Endometrium (tissue), 2 donors: ENCODE results near the gene NLRP3.
"Not testable (repeated sequence)": the region's sequence is repeated elsewhere in the genome, so short reads cannot be mapped to it uniquely, and the experiment has no call there.

Experiments used
- FAIRE-seq: peaks from 2 replicates; lab custom pipeline; 2012; peaks lifted over from hg19 to GRCh38; lab: Jason Lieb, UNC
- donor health status: control.
- donor health status: control.

NLRP3 gene

DNA sequence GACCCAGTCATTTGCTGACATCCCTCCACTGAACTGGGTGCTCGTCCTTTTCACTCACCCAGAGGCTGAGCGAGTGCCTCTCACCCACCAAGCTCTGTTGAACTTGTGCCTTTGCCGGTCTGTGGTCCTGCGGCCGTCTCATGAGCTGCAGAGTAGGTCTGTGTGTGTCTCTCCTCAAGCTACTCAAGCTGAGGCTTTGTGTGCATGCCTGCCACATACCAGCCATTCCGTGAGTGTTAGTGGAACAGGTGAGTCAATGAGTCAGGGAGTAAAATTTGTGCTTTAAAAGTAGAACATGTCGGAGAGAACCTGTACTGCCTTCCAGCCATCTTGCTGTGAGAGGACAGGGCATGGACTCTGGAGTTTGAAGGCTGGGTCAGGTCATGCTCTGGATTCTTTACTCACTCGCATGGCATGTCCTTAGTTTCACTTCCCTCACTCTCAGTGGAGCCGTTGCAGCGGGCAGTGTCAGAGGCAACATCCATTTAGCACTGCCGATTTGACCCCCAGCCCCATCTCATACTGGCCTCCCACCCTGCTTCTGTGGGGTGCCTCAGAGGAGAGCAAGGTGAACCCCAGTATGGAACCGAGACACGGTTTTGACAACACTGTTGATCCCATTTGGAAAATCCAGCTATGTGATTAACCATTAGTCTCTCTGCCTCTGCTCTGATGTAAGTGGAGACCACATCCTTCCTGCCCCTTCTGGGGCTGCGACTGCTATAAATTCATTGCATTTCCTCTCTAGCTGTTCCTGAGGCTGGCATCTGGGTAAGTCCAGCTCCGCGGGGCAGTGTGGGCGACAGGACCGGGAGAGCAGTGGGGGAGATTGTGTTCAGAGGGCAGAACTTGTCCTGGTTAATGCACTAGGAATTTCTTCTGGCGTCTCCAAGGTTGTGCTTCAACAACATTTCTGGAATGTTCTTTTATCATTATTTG, at the start of gene NLRP3:
NLRP3 (plus strand) TSS at position 751 of the 939 bp plus-strand sequence. CDS start 2,628 bp downstream, outside the sequence.
- FAIRE-seq: no peak

DNA sequence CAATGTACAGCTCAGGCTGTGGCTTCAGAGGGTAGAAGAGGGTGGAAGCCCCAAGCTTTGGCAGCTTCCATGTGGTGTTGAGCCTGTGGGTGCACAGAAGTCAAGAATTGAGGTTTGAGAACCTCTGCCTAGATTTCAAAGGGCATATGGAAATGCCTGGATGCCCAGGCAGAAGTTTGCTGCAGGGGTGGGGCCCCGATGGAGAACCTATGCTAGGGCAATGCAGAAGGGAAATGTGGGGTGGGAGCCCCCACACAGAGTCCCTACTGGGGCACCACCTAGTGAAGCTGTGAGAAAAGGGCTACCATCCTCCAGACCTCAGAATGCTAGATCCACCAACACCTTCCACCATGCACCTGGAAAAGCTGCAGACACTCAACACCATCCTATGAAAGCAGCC, 49.6 kb upstream of the NLRP3 start:
- FAIRE-seq: not testable (repeated sequence)

DNA sequence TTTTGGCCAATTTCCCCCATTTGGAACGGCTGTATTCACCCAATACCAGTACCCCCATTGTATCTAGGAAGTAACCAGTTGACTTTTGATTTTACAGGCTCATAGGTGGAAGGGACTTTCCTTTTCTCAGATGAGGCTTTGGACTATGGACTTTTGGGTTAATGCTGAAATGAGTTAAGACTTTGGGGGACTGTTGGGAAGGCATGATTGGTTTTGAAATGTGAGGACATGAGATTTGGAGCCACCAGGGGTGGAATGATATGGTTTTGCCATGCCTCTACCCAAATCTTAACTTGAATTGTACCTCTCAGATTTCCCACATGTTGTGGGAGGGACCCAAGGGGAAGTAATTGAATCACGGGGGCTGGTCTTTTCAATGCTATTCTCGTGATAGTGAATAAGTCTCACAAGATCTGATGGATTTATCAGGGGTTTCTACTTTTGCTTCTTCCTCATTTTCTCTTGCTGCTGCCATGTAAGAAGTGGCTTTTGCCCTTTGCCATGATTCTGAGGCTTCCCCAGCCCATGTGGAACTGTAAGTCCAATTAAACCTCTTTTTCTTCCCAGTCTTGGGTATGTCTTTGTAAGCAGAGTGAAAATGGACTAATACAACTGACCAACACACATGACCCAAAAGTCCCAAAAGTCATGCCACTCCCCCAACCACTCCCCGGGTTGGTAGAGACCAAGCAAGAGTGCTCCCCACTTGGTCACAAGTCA, 48.9 kb upstream of the NLRP3 start:
- no peak for FAIRE-seq

DNA sequence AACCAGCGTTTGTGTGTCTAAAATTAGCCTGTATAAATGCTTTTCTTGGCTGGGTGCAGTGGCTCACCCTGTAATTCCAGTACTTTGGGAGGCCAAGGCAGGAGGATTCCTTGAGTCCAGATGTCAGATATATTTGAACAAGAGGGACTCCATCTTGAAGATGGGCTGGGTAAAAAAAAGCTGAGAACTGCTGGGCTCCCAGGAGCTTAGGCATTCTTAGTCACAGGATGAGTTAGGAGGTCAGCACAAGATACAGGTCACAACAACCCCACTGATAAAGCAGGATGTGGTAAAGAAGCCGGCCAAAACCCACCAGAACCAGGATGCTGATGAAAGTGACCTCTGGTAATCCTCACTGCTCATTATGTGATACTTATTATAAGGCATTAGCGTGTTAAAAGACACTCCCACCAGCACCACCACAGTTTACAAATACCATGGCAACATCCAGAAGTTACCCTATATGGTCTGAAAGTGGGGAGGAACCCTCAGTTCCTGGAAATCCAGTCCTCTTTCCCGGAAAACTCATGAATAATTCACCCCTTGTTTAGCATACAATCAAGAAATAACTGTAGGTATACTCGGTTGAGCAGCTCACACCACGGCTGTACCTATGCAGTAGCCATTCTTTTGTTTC, 48.1 kb upstream of the NLRP3 start:
- FAIRE-seq: no peak

DNA sequence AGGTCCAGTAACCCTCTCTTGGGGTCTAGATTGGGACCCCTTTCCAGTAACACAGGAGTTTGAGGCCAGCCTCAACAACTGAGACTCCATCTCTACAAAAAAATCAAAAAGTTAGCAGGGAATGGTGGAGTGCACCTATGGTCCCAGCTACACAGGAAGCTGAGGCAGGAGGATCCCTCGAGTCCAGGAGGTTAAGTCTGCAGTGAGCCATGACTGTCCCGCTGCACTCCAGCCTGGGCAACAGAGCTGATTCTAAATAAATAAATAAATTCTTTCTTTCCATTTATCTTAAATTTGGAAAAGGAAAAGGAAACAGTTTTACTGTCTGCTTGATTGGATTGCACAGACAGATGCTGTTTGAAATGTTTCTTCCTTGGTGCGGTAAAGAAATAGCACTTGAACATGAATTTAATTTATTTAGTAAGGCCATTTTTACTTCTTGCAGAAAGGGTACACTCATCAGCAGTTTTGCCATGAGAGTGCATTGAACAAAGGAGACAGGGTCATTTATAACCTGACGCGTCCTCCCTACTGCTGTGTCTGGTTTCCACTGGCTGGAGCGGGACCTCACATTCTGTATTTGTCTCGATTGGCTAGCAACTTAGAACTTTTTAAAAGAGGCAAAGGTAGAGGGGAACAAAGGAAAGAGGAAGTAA, 47.4 kb upstream of the NLRP3 start:
- FAIRE-seq: peak; percentile 8

DNA sequence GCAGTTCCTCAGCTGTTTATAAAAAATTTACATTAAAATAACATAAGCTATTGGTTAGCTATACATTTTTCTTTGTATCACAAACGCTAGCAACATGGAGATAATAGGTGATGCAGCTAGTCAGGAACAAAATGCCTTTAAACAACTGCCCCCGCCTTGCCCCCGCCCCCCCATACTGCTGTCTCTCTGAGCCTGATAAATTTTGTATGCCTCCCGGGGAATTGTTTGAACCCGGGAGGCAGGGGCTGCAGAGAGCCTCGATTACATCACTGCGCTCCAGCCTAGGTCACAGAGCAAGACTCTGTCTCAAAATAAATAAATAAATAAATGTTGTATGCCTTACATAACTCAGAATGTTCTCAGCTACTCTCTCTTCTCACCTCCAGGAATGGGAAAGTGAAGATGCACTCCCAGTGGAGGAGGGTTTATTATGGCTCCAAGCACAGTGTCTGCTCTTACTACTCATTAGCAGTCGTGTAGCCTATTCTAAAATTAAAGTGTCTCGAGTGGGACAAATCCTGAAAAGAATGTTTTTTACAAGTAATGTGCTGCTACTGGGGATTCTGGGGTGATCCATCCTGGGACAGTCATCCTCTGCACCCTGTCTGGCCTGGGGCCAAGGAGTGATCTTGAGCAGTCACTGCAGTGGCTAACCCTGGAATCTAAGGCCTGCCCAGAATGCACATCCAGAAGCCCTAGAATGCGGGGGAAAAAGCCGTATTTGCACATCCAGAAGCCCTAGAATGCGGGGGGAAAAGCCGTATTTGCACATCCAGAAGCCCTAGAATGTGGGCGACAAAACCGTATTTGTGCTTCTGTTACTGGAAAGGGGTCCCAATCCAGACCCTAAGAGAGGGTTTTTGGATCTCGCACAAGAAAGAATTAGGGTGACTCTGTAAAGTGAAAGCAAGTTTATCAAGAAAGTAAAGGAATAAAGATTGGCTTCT, 44.9 kb upstream of the NLRP3 start:
- no peak for FAIRE-seq

DNA sequence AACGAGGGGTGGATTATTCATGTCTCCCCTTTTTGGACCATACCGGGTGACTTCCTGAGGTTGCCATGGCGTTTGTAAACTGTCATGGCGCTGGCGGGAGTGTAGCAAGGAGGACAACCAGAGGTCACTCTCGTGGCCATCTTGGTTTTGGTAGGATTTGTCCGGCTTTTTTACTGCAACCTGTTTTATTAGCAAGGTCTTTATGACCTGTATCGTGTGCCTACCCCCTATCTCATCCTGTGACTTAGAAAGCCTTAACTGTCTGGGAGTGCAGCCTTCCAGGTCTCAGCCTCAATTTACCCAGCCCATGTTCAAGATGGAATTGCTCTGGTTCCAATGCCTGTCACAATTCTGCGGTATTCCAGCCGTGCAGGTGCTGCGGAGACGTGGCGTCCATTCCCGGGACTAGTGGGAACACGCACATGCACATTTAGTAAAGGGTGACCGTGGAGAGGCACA, 44.1 kb upstream of the NLRP3 start:
- no peak for FAIRE-seq

DNA sequence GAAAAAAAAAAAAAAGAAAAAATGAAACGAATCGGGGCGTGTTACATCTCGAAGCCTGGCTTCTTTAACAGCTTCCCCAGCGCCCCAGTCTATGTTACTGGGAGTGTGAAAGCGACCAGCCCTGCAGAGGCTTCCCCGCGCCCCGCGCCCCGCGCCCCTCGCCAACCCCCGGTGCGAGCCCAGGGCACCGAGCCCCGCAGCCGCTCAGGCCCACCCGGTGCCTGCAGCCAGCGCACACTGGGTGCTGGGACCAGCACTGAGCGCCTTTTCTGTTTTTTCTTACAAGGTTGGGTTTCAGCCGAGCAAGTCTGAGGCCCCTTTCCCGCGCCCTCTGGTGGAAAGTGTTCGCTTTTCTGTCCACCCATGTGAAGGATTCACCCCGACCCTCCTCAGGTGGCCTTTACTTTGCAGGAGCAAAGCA, 42.2 kb upstream of the NLRP3 start:
- FAIRE-seq: no peak

DNA sequence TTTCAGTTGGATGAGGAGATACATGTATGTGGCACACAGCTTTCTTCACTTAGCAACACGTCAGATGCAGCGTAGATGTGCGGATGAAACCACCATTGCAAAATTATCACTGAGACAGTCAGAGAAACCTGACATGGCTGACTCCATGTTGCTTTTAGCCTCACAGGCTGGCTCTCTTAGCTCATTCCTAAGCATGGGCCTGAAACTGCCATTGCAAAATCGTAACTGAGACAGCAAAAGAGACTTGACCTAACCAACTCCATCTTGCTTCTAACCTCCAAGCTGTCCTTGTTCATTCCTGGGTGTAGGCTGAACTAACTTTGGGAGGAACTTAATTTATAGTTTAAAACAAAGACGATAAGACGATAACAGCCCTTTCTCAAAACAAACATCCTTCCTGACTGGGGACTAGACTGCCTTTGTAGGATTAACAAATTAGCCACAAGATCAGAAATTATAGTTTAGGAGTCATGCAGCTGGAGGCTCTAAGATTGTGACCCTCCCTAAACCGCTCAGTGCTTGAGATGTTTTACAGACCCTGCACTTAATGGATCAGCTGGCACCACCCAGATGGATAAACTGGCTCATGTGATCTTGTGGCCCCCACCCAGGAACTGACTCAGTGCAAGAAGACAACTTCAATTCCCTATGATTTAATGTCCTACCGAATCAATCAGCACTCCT, 41.2 kb upstream of the NLRP3 start:
- FAIRE-seq: not testable (repeated sequence)

DNA sequence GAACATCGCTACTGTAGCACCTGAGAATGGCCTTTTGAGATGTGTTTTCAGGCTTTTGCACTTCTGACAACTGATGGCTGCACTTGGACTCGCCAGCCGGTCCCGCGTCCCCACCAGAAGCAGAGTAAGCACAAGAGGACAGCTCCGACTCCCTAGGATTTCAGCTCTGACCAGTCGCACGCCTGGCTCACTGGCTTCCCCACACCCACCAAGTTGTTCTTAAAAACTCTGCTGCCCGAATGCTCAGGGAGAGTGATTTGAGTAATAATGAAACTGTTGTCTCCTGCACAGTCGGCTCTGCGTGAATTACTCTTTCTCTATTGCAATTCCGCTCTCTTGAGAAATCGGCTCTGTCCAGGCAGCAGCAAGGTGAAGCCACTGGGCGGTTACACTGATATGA, 40.2 kb upstream of the NLRP3 start:
- no peak for FAIRE-seq

DNA sequence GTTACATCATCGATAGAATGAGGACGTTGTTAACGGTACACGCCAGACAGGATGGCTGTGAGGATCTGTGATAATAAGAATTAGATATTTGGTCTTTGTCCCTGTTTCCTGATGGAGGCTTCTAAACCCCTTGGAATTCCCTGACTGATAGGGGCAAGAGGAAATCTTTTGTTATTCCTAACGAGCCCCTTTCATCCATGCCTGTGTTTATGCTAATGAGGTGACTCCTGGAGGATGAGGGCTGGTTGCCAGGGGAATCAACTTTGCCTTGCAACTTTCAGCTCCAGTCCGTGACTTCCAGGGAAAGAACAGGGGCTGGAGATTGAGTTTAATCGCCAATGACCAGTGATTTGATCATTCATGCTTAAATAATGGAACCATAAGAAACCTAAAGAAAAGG, 39.3 kb upstream of the NLRP3 start:
- FAIRE-seq: no peak

DNA sequence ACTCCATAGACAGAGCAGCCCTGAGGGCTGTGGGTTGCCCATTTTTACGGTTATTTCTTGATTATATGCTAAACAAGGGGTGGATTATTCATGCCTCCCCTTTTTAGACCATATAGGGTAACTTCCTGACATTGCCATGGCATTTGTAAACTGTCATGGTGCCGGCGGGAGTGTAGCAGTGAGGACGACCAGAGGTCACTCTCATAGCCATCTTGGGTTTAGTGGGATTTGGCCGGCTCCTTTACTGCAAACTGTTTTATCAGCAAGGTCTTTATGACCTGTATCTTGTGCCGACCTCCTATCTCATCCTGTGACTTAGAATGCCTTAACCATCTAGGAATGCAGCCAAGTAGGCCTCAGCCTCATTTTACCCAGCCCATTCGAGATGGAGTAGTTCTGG, 38.3 kb upstream of the NLRP3 start:
- not testable (repeated sequence) for FAIRE-seq

DNA sequence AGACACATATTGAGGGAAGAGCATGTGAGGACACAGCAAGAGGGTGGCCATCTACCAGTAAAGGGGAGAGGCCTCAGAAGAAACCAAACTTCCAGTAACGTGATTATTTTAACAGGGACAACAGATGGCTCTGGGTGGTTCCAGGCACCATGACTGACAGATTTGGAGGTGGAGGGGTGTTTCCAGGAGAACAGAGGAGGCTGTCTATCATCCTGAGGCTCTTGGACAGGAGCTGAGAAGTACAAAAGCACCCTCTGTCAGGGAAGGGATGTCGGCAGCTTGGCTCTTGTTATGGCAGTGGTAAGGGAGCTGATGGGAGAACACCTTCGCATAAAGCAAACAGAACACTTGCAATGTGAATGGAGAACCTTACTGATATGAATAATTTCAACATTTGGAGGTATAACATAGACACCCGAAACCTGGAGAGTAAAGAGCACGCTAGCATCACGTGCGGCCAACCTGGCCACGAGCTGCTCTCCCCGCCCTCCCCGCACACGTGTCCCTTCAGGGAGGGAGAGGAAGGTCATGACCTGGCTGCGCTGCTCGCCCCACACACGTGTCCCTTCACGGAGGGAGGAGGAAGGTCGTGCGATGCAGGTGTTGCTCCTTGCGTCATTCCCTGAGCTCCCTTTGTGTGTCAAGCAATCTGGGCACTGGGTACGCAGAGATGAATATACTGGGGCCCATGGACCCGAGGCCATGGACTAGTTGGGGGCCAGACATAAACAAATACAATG, 37.5 kb upstream of the NLRP3 start:
- FAIRE-seq: no peak

DNA sequence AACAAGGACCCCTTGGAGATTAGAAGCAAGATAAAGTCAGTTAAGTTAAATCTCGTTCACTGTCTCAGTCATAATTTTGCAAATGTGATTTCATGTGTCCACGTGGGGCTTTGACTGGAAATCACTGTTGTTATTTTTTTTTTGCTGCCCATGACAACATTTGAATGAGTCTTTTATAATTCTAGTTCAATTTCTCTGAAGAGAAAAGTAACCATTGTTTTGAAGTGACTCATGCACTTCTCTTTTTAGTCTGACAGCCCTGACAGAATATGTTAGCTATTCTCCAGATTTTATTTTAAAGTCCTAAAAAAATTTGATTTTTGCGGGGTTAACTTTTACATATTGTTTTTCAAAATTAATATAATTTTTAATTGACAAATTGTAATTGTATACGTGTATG, 30.7 kb upstream of the NLRP3 start:
- no peak for FAIRE-seq

DNA sequence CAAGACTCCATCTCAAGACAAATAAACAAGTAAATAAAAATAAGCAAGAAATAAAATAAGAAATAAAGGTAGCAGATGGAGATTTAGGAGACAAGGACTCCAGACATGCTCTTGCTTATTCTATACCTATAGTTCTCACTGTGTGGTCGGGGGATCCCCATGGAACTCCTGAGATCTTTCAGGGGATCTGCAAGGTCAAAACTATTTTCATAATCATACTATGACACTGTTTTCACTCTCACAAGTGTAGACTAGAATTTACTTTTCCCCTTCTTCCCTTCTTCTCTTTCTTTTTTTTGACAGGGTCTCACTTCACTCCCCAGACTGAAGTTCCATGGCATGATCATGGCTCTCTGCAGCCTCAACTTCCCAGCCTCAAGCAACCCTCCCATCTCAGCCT, 29.8 kb upstream of the NLRP3 start:
- no peak for FAIRE-seq

DNA sequence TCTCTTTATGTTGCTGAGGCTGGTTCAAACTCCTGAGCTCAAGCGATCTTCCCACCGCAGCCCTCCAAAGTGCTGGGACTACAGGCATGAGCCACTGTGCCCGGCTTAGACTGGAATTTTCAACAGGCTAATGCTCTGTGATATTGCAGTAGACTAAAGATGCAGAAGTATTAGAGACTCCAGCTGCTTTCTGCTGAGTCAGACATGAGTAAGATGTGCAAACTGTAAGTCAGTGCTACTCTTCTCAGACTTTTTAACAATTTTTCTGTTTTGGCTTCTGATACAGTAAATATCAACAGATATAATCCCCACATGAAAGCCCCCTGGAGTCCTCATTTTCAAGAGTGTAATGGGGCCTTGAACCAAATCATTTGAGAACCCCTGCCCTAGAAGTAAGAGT, 29.3 kb upstream of the NLRP3 start:
- FAIRE-seq: no peak

DNA sequence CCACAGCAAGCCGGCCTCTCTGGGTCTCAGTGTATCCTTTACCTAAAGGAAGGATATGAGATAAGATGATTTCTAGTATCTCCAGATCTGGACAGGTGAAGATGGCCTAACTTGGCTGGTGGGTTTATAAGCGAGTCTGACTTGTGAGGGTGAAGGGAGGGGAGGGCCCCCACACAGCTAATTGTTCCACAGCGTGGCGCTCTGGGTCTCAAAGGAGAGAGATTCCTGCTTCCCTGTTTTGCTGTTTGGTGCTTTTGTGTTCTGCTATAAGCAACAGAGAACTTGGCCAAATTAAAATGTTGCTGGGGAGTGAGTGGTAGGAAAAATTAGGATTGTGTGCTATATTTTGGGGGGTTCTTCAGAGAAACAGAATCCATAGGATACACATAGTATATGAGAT, 28.9 kb upstream of the NLRP3 start:
- no peak for FAIRE-seq

DNA sequence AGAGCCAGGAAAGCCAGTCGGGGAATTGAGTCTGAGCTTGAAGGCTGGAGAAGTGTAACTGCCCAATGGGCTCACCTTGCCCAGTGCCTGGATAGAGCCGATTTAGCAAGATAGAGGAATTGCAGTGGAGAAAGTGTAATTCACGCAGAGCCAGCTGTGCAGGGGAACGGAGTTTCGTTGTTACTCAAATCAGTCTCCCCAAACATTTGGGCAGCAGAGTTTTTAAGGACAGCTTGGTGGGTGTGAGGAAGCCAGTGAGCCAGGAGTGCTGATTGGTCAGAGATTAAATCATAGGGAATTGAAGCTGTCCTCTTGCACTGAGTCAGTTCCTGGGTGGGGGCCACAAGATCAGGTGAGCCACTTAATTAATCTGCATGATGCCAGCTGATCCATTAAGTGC, 28.4 kb upstream of the NLRP3 start:
- FAIRE-seq: no peak

DNA sequence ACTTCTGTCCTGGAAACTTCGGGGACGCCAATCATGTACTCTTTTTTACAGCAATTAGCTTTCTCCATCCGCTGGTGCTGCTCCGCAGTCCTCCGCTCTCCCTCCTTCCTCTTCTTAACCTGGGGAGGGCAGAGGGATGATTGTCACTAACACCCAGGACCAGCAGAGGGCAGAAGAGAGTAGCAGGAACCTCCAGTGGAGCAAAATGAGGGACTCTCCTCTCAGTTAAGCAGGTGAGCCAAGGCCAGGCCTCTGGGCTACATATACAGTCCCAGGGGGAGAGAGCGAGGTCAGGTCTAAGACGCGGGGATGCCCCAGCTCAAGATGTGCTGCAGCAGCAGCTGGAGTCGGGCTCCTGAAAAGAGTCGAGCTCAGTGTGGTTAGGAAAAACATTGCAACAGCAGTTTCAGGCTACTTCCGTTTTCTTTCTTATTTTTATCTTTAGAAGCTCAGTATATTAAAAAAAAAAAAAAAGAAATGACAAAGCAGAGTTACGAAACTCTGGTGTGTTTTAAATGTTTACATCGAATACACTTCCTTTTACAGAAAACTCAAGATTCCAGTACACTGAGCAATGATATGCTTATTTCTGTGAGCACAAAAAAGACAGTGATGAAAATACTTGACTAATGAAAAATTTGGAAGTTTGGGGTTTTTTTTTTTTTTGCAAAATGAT, 25.7 kb upstream of the NLRP3 start:
- FAIRE-seq: no peak
